ENCODE measurements around the gene PIEZO1. TPM values are rescaled to one million over a fixed set of nuclear protein-coding genes. Genes with fewer than 3 reads are reported as not detected.

The PIEZO1 gene
- total and polyA plus RNA-seq, 2 experiments from 2014 or later, result 30.4 to 70.1 TPM

GRCh38 chr16:88741368-88741767, 43.7 kb downstream of the PIEZO1 start:
- H3K4me2 ChIP-seq, result no peak overlapping the region
- Mint-ChIP-seq H3K27ac (no peak overlapping the region), H3K9me3 (no peaks in the 10 kb centered on the region), H3K27me3 (ENCODE audit: insufficient read depth, low read depth, poor library complexity) (peaks cover 13% of the 10 kb centered on the region), H3K36me3 (ENCODE audit: low read depth) (no peaks in the 10 kb centered on the region), H3K4me3 (no peak overlapping the region), H3K4me1 (peaks cover 7% of the 10 kb centered on the region; the same call in 2 of the 3 replicates)
- H3K27me3 ChIP-seq (ENCODE audit: insufficient read depth), result no peaks in the 10 kb centered on the region
- no peak overlapping the region for H3K27ac ChIP-seq (ENCODE audit: low read depth)
- H3K4me3 ChIP-seq, result no peak overlapping the region
- no peak for ATAC-seq
- no peak for DNase-seq (ENCODE audit: low spot score)
- H2AFZ ChIP-seq, result no peak overlapping the region
- no peaks in the 10 kb centered on the region for H4K20me1 ChIP-seq (replicated peaks; ENCODE audit: insufficient read depth)
- no peaks in the 10 kb centered on the region for H3K79me2 ChIP-seq (replicated peaks; ENCODE audit: insufficient read depth)
- no peaks in the 10 kb centered on the region for H3F3A ChIP-seq (replicated peaks; ENCODE audit: low read depth)
- TF ChIP-seq CREB1 (CRISPR knock-in tag; IDR thresholded peaks at IDR 0.05; ENCODE audit: low read depth), result no peak
- TF ChIP-seq ZNF462 (CRISPR knock-in tag; IDR thresholded peaks at IDR 0.05), result no peak
- no peak for TF ChIP-seq JUNB (IDR thresholded peaks at IDR 0.05; ENCODE audit: unreplicated experiment)
- no peak for TF ChIP-seq STAT1 (IDR thresholded peaks at IDR 0.05; ENCODE audit: unreplicated experiment)
- TF ChIP-seq CTCF (conservative IDR thresholded peaks at IDR 0.05; ENCODE audit: low read depth in 2 of 2), result no peak
- no peak for TF ChIP-seq ZNF114 (CRISPR knock-in tag; IDR thresholded peaks at IDR 0.05)
- TF ChIP-seq EZH2phosphoT487 (IDR thresholded peaks at IDR 0.05; ENCODE audit: unreplicated experiment), result no peak
- TF ChIP-seq NANOG (IDR thresholded peaks at IDR 0.05; ENCODE audit: borderline replicate concordance), result no peak
- no peak for TF ChIP-seq ETS1 (IDR thresholded peaks at IDR 0.05)
- no peak for TF ChIP-seq ZNF331 (CRISPR knock-in tag; IDR thresholded peaks at IDR 0.05; ENCODE audit: low read depth)
- TF ChIP-seq EZH2 (IDR thresholded peaks at IDR 0.05; ENCODE audit: low read depth, unreplicated experiment), result no peak
- TF ChIP-seq REST (IDR thresholded peaks at IDR 0.05; ENCODE audit: unreplicated experiment), result no peak
- no peak for TF ChIP-seq POLR2AphosphoS5 (IDR thresholded peaks at IDR 0.05; ENCODE audit: low read depth)
- no peaks in the 10 kb centered on the region for H3K9me2 ChIP-seq (ENCODE audit: insufficient read depth)
- H3K36me3 ChIP-seq (ENCODE audit: insufficient read depth), result no peaks in the 10 kb centered on the region; the same call in 1 of the 2 replicates
- no peaks in the 10 kb centered on the region; the same call in 1 of the 2 replicates for H3K4me1 ChIP-seq (ENCODE audit: insufficient read depth)

Measured in GM23338 (cell line).